OCI-LY7 (cell line): ENCODE measurements around the gene WDFY4. TPM values are rescaled to one million over a fixed set of nuclear protein-coding genes. Genes with fewer than 3 reads are reported as not detected.

Source experiments
- BruUV-seq: library from RNA; stranded (reverse); fragments of 400-500 nt; replicated peaks from 2 replicates; lab custom pipeline; 2021; lab: Mats Ljungman, UMichigan
- CTCF ChIA-PET: fragments of 300-600 bp; sonication (Branson Sonifier 250); formaldehyde crosslinking; loops from one replicate; lab custom pipeline; 2022; ENCODE audit warnings: antibody characterized with exemption; ENCODE audit not compliant: unreplicated experiment; lab: Charles Lee
- POLR2A ChIA-PET: fragments of 300-600 bp; sonication (Branson Sonifier 250); formaldehyde crosslinking; loops from one replicate; lab custom pipeline; 2022; ENCODE audit warnings: antibody characterized with exemption; lab: Charles Lee
- DNase-seq: peaks from one replicate; pipeline ENCODE4 v3.0.0-alpha.2; 2015; ENCODE audit warnings: low spot score
- H2AFZ ChIP-seq: fragments of 200-600 bp; sonication (generic), shearing (Covaris generic); 2 replicates; pipeline ENCODE4 v1.6.1; 2014; ENCODE audit warnings: mild to moderate bottlenecking, antibody characterized with exemption, low read length, moderate library complexity
- H3K27ac ChIP-seq: fragments of 200-600 bp; sonication (generic); 2 replicates; pipeline ENCODE4 v1.5.1; 2014; ENCODE audit warnings: mixed run types, low read depth, mild to moderate bottlenecking, moderate library complexity, low read length, inconsistent platforms; ENCODE audit not compliant: poor library complexity, severe bottlenecking
- H3K36me3 ChIP-seq: fragments of 200-600 bp; sonication (generic); 2 replicates; pipeline ENCODE4 v1.6.1; 2014; ENCODE audit warnings: mild to moderate bottlenecking, antibody characterized with exemption, low read length, moderate library complexity, mixed read lengths; ENCODE audit not compliant: insufficient read depth
- H3K4me1 ChIP-seq: fragments of 200-600 bp; sonication (generic); 2 replicates; pipeline ENCODE4 v1.5.1; 2014; ENCODE audit warnings: mild to moderate bottlenecking, low read length; ENCODE audit not compliant: insufficient read depth, poor library complexity, severe bottlenecking
- H3K4me2 ChIP-seq: fragments of 200-600 bp; sonication (generic); 2 replicates; pipeline ENCODE4 v1.6.1; 2014; ENCODE audit warnings: mild to moderate bottlenecking, low read length
- H3K4me3 ChIP-seq: fragments of 200-600 bp; sonication (generic); 2 replicates; pipeline ENCODE4 v1.5.1; 2014; ENCODE audit warnings: mild to moderate bottlenecking, low read depth, low read length; ENCODE audit not compliant: poor library complexity, severe bottlenecking
- H3K79me2 ChIP-seq: fragments of 200-600 bp; sonication (generic); 2 replicates; pipeline ENCODE4 v1.6.1; 2016; ENCODE audit warnings: low read depth, mild to moderate bottlenecking, low read length, moderate library complexity, mixed read lengths; ENCODE audit not compliant: insufficient read depth
- H3K9me2 ChIP-seq: fragments of 200-600 bp; sonication (generic); 2 replicates; pipeline ENCODE4 v1.6.1; 2016; ENCODE audit warnings: mild to moderate bottlenecking, low read length, mixed read lengths; ENCODE audit not compliant: insufficient read depth
- H3K9me3 ChIP-seq: fragments of 200-600 bp; sonication (generic); 2 replicates; pipeline ENCODE4 v1.6.1; 2014; ENCODE audit warnings: mild to moderate bottlenecking, mixed run types, low read length, mixed read lengths
- H4K20me1 ChIP-seq: fragments of 200-600 bp; sonication (generic); 2 replicates; pipeline ENCODE4 v1.6.1; 2014; ENCODE audit warnings: mild to moderate bottlenecking, antibody characterized with exemption, low read length, moderate library complexity, mixed read lengths; ENCODE audit not compliant: insufficient read depth
- EZH2phosphoT487 ChIP-seq: fragments of 200-600 bp; sonication (generic); IDR thresholded peaks from 2 replicates; pipeline ENCODE4 v1.6.1; 2018; ENCODE audit warnings: low read depth, borderline replicate concordance, mild to moderate bottlenecking, mixed run types, antibody characterized with exemption, low read length, moderate library complexity, mixed read lengths
- intact Hi-C: fragments of 100-400 bp; cut with micrococcal nuclease; formaldehyde crosslinking; loops from one replicate; pipeline ENCODE4 v1.10.0; 2022; ENCODE audit not compliant: unreplicated experiment
- total RNA-seq, 2 experiments: library from RNA; depleted of rRNA in 1 of 2; stranded (reverse); fragments of >200 nt in 1 of 2; shearing (Covaris generic) in 1 of 2; gene quantifications; 2 replicates each; pipeline ENCODE4 v1.2.3, GENCODE V29; 2014 to 2022
- TF ChIP-seq, protein P1 (sequence below): fragments of 200-600 bp; sonication (generic); conservative IDR thresholded peaks from 2 replicates; pipeline ENCODE4 v1.5.1; 2014; ENCODE audit warnings: mild to moderate bottlenecking, antibody characterized with exemption, low read length, moderate library complexity, mixed read lengths

Gene WDFY4
- total RNA-seq, 2 experiments from 2014 or later, result 51.5 to 85.6 TPM

DNA sequence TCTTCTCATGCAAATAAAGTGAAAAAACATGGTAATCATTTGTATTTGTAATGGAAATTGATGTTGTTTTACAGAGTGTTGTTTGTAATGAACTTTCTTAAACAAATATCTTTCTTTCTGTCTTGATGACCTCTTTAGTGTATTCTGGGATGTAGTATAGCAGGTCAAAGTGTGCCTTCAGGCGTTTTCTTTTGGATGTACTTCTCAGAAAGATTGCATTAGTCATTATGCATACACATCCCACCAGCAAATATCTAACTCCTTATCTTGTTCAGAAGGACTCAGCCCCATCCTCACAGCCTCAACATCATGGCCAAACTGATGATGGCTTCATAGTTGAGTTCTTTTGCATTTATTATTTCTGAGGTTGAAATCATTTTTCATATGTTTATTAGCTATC lies 130.3 kb downstream of the WDFY4 start:
- intact Hi-C loops, result no loop called here
- H3K27ac ChIP-seq, result no peak overlapping the region

DNA sequence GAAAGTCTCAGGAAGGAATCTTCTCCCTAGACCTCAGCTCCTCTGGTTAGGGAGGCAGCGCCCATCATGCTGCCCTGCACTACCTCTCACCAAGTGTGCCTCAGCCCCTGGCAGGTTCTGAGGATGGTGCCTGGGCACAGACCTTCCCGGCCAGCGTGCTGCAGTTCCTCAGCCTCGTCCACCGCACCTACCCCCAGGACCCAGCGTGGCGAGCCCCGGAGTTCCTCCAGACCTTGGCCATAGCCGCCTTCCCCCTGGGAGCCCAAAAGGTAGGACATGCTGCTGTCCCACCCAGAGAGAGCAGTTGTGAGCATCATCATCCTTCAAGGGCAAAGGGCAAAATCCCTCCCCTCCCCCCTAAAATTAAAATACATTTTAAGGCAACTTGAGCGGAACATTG lies 132.5 kb downstream of the WDFY4 start:
- Histone ChIP-seq H3K9me3 (no peaks in the 10 kb centered on the region), H3K27ac (no peak overlapping the region), H3K9me2 (peaks cover 2% of the 10 kb centered on the region; the same call in 1 of the 2 replicates), H4K20me1 (no peaks in the 10 kb centered on the region), H3K79me2 (no peaks in the 10 kb centered on the region), H3K4me1 (no peaks in the 10 kb centered on the region), H2AFZ (no peak overlapping the region), H3K36me3 (peaks cover 44% of the 10 kb centered on the region), H3K4me3 (no peak overlapping the region), H3K4me2 (no peak overlapping the region)
- no peak for DNase-seq
- ChIA-PET POLR2A (no interaction called here), CTCF (no interaction called here)
- BruUV-seq, result no TSS peak
- TF ChIP-seq, protein P1, sequence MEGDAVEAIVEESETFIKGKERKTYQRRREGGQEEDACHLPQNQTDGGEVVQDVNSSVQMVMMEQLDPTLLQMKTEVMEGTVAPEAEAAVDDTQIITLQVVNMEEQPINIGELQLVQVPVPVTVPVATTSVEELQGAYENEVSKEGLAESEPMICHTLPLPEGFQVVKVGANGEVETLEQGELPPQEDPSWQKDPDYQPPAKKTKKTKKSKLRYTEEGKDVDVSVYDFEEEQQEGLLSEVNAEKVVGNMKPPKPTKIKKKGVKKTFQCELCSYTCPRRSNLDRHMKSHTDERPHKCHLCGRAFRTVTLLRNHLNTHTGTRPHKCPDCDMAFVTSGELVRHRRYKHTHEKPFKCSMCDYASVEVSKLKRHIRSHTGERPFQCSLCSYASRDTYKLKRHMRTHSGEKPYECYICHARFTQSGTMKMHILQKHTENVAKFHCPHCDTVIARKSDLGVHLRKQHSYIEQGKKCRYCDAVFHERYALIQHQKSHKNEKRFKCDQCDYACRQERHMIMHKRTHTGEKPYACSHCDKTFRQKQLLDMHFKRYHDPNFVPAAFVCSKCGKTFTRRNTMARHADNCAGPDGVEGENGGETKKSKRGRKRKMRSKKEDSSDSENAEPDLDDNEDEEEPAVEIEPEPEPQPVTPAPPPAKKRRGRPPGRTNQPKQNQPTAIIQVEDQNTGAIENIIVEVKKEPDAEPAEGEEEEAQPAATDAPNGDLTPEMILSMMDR, result no peak
- no peak for TF ChIP-seq EZH2phosphoT487
- intact Hi-C loops, result no loop called here

More for the DNA sequence above, 130.3 kb downstream of the WDFY4 start:
- Histone ChIP-seq H3K9me3 (no peaks in the 10 kb centered on the region), H2AFZ (no peak overlapping the region), H3K4me2 (no peak overlapping the region), H3K4me3 (no peak overlapping the region), H3K79me2 (no peaks in the 10 kb centered on the region), H3K36me3 (peaks cover 67% of the 10 kb centered on the region), H4K20me1 (no peaks in the 10 kb centered on the region), H3K4me1 (no peaks in the 10 kb centered on the region), H3K9me2 (peaks cover 2% of the 10 kb centered on the region; the same call in 1 of the 2 replicates)
- BruUV-seq, result no TSS peak
- ChIA-PET CTCF (no interaction called here), POLR2A (no interaction called here)
- DNase-seq, result no peak
- TF ChIP-seq, protein P1, result no peak
- TF ChIP-seq EZH2phosphoT487, result no peak

DNA sequence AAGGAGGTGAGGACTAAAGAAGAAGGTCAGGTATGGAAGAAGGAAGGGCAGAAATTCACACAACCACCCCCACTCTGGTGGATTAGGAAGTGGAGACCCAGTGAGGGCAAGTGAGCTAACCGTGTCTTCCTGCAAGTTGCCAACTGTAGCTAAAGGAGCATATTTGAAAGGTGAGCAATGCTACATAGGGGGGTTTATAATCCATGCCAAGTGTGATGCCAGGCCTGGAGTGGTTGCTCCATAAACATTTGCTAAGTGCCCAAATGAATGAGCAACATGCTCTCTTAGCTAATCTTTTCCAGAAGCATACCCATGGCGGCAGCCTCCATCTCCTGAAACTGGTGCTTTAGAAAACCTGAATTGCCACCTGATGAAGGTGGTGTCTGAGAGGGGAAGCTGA lies 133.4 kb downstream of the WDFY4 start:
- H3K27ac ChIP-seq, result no peak overlapping the region
- H3K79me2 ChIP-seq, result no peaks in the 10 kb centered on the region
- H3K4me2 ChIP-seq, result no peak overlapping the region
- no peaks in the 10 kb centered on the region for H3K9me3 ChIP-seq
- peaks cover 38% of the 10 kb centered on the region for H3K36me3 ChIP-seq
- no peaks in the 10 kb centered on the region for H3K4me1 ChIP-seq
- ChIA-PET POLR2A (no interaction called here), CTCF (no interaction called here)
- no peak overlapping the region for H3K4me3 ChIP-seq
- peaks cover 2% of the 10 kb centered on the region; the same call in 1 of the 2 replicates for H3K9me2 ChIP-seq
- intact Hi-C loops, result no loop called here
- no TSS peak for BruUV-seq
- no peaks in the 10 kb centered on the region for H4K20me1 ChIP-seq
- DNase-seq, result no peak
- no peak overlapping the region for H2AFZ ChIP-seq
- no peak for TF ChIP-seq EZH2phosphoT487
- TF ChIP-seq, protein P1, result no peak
